ENCODE measurements around the gene CACNA1C.

The CACNA1C gene

DNA sequence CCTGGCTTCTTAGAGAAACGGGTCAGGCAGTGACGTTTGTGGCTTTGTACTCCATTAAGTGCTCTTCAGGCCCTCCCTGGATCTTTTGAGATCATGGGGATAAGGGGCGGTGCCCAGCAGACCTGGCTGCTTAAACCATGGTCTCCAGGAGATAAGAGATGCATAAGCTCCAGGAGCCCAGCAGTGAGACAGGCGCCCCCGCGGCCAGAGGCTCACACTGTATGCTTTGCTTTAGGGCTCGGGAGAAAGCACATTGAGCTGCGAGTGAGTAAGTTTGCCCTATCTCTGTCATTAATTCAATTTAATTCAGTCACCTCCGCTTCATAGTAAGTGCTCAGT is 359.5 kb downstream of the CACNA1C start:
- Histone ChIP-seq H3K4me1 (ENCODE audit: control insufficient read depth in 1 of 2, insufficient read depth in 2 of 2, low read length in 2 of 2) (peaks cover 0 to 19% of the 10 kb centered on the region in 2 donors), H3K36me3 (ENCODE audit: control insufficient read depth in 1 of 2, insufficient read depth in 2 of 2, low read length in 2 of 2) (no peaks in the 10 kb centered on the region), H3K27ac (ENCODE audit: low read length) (no peak overlapping the region), H3K4me3 (ENCODE audit: low read depth in 1 of 2, low read length in 2 of 2) (no peak overlapping the region), H3K9me3 (ENCODE audit: control insufficient read depth in 1 of 2, low read length in 2 of 2) (no peaks in the 10 kb centered on the region), H3K27me3 (ENCODE audit: low read depth, low read length) (no peaks in the 10 kb centered on the region)

DNA sequence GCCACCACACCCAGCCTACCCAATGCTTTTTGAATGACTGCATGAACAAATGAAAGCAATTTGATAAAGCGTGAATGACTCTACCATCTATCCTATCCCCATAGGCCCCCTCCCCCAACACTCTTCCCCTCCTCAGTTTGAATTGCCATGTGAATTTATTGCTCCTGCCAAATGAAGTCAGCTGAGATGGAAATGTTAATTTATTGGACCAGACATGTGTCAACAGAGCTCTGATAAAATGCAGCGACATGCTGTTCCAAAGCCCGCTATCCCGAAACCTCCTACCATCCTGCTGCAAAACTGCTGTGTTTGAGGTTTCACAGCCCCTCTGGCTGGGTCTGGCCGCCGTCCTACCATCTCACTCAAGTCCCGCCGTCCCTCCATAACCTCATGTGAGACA is 360.5 kb downstream of the CACNA1C start:
- Histone ChIP-seq H3K27me3 (ENCODE audit: low read depth, low read length) (no peaks in the 10 kb centered on the region), H3K27ac (ENCODE audit: low read length) (no peak overlapping the region), H3K36me3 (ENCODE audit: control insufficient read depth in 1 of 2, insufficient read depth in 2 of 2, low read length in 2 of 2) (no peaks in the 10 kb centered on the region), H3K4me1 (ENCODE audit: control insufficient read depth in 1 of 2, insufficient read depth in 2 of 2, low read length in 2 of 2) (peaks cover 0 to 22% of the 10 kb centered on the region in 2 donors), H3K4me3 (ENCODE audit: low read depth in 1 of 2, low read length in 2 of 2) (no peak overlapping the region), H3K9me3 (ENCODE audit: control insufficient read depth in 1 of 2, low read length in 2 of 2) (no peaks in the 10 kb centered on the region)

- H3K4me1 ChIP-seq (ENCODE audit: control insufficient read depth in 1 of 2, insufficient read depth in 2 of 2, low read length in 2 of 2) = peaks cover 0 to 25% of the 10 kb centered on the region in 2 donors
- no peak overlapping the region for H3K27ac ChIP-seq (ENCODE audit: low read length)
- H3K9me3 ChIP-seq (ENCODE audit: control insufficient read depth in 1 of 2, low read length in 2 of 2) = no peaks in the 10 kb centered on the region
- no peaks in the 10 kb centered on the region for H3K36me3 ChIP-seq (ENCODE audit: control insufficient read depth in 1 of 2, insufficient read depth in 2 of 2, low read length in 2 of 2)
- H3K4me3 ChIP-seq (ENCODE audit: low read depth in 1 of 2, low read length in 2 of 2) = no peak overlapping the region
- no peaks in the 10 kb centered on the region for H3K27me3 ChIP-seq (ENCODE audit: low read depth, low read length)
These were observed 361.4 kb downstream of the CACNA1C start for GRCh38 chr12:2413999-2414792.

DNA sequence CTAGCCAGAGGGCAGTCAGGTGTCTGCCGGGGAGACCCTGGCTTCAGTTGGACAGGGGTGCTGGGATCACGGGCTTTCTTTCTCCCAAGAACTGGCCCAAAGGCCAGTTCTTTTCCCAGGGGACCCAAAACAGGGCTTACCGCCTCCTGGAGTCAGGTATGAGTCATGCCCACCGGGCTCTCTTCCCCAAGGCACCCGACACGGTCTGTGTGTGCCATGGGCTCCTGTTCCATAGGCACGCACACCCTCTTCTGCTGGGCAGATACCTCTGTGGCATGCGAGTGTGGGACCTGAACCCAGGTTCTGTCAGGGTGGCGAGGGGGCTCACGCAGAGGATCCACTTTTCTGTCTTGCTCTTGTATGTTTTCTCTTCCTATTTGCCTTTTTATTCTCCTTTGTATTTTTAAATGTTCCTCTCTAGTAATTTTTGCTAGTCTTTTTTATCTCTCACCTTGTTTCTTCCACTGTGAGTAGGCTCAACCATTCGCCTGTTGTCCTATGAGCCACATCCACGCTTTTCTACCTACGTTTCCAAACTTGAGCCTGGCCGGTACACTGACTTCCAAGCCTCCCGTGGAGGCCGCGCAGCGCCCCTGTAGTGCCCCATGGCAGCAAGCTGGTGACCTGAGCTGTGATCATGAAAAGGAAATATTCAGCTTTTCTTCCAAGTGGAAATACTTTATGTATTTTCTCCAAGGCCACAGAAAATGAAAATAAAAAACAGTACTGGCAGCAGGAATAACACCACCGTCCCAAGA is 362.2 kb downstream of the CACNA1C start:
- Histone ChIP-seq H3K9me3 (ENCODE audit: control insufficient read depth in 1 of 2, low read length in 2 of 2) (no peaks in the 10 kb centered on the region), H3K36me3 (ENCODE audit: control insufficient read depth in 1 of 2, insufficient read depth in 2 of 2, low read length in 2 of 2) (no peaks in the 10 kb centered on the region), H3K4me1 (ENCODE audit: control insufficient read depth in 1 of 2, insufficient read depth in 2 of 2, low read length in 2 of 2) (peaks cover 0 to 25% of the 10 kb centered on the region in 2 donors), H3K27ac (ENCODE audit: low read length) (no peak overlapping the region), H3K4me3 (ENCODE audit: low read depth in 1 of 2, low read length in 2 of 2) (no peak overlapping the region), H3K27me3 (ENCODE audit: low read depth, low read length) (no peaks in the 10 kb centered on the region)

GRCh38 chr12:2415568-2415944 is 362.8 kb downstream of the CACNA1C start:
- H3K9me3 ChIP-seq (ENCODE audit: control insufficient read depth in 1 of 2, low read length in 2 of 2) = no peaks in the 10 kb centered on the region
- peaks cover 0 to 20% of the 10 kb centered on the region in 2 donors for H3K4me1 ChIP-seq (ENCODE audit: control insufficient read depth in 1 of 2, insufficient read depth in 2 of 2, low read length in 2 of 2)
- H3K27ac ChIP-seq (ENCODE audit: low read length) = no peak overlapping the region
- no peaks in the 10 kb centered on the region for H3K36me3 ChIP-seq (ENCODE audit: control insufficient read depth in 1 of 2, insufficient read depth in 2 of 2, low read length in 2 of 2)
- H3K27me3 ChIP-seq (ENCODE audit: low read depth, low read length) = no peaks in the 10 kb centered on the region
- no peak overlapping the region for H3K4me3 ChIP-seq (ENCODE audit: low read depth in 1 of 2, low read length in 2 of 2)

DNA sequence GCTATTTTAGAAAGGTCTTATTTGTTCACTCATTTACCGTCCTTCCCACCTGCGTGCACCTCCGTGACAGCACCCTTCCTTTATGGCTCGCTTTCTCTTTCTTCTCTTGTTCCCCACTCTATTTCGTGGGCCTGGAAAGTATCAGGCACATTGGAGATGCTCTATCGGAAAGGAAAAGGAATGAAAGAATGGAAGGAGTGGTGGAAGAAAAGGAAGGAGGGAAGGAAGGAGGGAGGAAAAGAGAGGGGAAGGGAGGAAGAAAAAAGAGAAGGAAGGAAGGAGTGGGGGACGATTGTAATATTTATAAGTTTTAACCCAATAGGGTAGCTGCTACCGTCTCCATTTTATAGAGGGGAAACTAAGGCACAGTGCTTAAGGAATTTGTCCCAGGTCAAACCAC is 363.4 kb downstream of the CACNA1C start:
- H3K4me1 ChIP-seq (ENCODE audit: control insufficient read depth in 1 of 2, insufficient read depth in 2 of 2, low read length in 2 of 2) = peaks cover 0 to 14% of the 10 kb centered on the region in 2 donors
- H3K27ac ChIP-seq (ENCODE audit: low read length) = no peak overlapping the region
- no peaks in the 10 kb centered on the region for H3K36me3 ChIP-seq (ENCODE audit: control insufficient read depth in 1 of 2, insufficient read depth in 2 of 2, low read length in 2 of 2)
- H3K9me3 ChIP-seq (ENCODE audit: control insufficient read depth in 1 of 2, low read length in 2 of 2) = no peaks in the 10 kb centered on the region
- no peak overlapping the region for H3K4me3 ChIP-seq (ENCODE audit: low read depth in 1 of 2, low read length in 2 of 2)
- H3K27me3 ChIP-seq (ENCODE audit: low read depth, low read length) = no peaks in the 10 kb centered on the region

- H3K4me1 ChIP-seq (ENCODE audit: control insufficient read depth in 1 of 2, insufficient read depth in 2 of 2, low read length in 2 of 2) = peaks cover 0 to 6% of the 10 kb centered on the region in 2 donors
- H3K9me3 ChIP-seq (ENCODE audit: control insufficient read depth in 1 of 2, low read length in 2 of 2) = no peaks in the 10 kb centered on the region
- no peak overlapping the region for H3K27ac ChIP-seq (ENCODE audit: low read length)
- H3K4me3 ChIP-seq (ENCODE audit: low read depth in 1 of 2, low read length in 2 of 2) = no peak overlapping the region
- H3K36me3 ChIP-seq (ENCODE audit: control insufficient read depth in 1 of 2, insufficient read depth in 2 of 2, low read length in 2 of 2) = no peaks in the 10 kb centered on the region
- no peaks in the 10 kb centered on the region for H3K27me3 ChIP-seq (ENCODE audit: low read depth, low read length)
These were observed 364.8 kb downstream of the CACNA1C start for GRCh38 chr12:2417481-2418160.

DNA sequence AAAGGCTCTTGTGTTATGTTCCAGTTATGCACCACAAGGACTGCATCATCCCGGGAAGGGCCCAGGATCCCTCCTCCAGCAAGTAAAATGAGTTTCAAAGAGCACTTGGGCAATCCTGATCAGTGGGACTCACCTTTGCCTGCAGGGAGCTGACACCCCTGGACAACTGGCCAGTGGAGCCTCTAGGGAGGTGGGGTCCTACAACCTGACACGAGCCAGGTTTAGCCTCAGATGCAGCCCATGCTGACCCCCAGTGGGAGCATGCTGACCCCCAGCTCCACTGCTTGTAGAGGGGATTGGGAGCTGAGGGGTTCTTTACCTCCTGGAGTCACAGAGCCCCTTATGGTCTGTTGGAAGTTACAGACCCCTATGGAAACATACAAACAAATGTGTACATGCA is 365.8 kb downstream of the CACNA1C start:
- Histone ChIP-seq H3K27ac (ENCODE audit: low read length) (no peak overlapping the region), H3K27me3 (ENCODE audit: low read depth, low read length) (no peaks in the 10 kb centered on the region), H3K36me3 (ENCODE audit: control insufficient read depth in 1 of 2, insufficient read depth in 2 of 2, low read length in 2 of 2) (no peaks in the 10 kb centered on the region), H3K4me1 (ENCODE audit: control insufficient read depth in 1 of 2, insufficient read depth in 2 of 2, low read length in 2 of 2) (peaks cover 0 to 6% of the 10 kb centered on the region in 2 donors), H3K9me3 (ENCODE audit: control insufficient read depth in 1 of 2, low read length in 2 of 2) (no peaks in the 10 kb centered on the region), H3K4me3 (ENCODE audit: low read depth in 1 of 2, low read length in 2 of 2) (no peak overlapping the region)

- H3K4me1 ChIP-seq (ENCODE audit: control insufficient read depth in 1 of 2, insufficient read depth in 2 of 2, low read length in 2 of 2) = peaks cover 0 to 6% of the 10 kb centered on the region in 2 donors
- no peak overlapping the region for H3K27ac ChIP-seq (ENCODE audit: low read length)
- no peak overlapping the region for H3K4me3 ChIP-seq (ENCODE audit: low read depth in 1 of 2, low read length in 2 of 2)
- no peaks in the 10 kb centered on the region for H3K36me3 ChIP-seq (ENCODE audit: control insufficient read depth in 1 of 2, insufficient read depth in 2 of 2, low read length in 2 of 2)
- no peaks in the 10 kb centered on the region for H3K27me3 ChIP-seq (ENCODE audit: low read depth, low read length)
- peaks cover 0 to 4% of the 10 kb centered on the region in 2 donors for H3K9me3 ChIP-seq (ENCODE audit: control insufficient read depth in 1 of 2, low read length in 2 of 2)
These were observed 369.8 kb downstream of the CACNA1C start for GRCh38 chr12:2422591-2422990.

DNA sequence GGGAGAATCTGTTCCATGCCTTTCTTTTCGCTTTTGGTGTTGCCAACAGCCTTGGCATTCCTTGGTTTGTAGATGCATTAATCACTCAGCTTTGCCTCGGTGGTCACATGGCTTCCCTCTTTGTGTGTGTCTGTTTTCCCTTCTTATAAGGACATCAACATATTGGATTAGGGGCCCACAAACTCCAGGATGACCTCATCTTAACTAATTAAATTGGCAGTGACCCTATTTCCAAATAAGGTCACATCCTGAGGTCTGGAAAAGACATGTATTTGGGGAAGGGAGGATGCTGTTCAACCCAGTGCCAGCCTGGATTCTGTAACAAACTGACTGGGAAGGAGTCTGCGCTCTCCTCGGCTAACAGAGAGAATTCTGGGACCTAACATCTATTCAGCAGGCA is 376.2 kb downstream of the CACNA1C start:
- H3K27ac ChIP-seq (ENCODE audit: low read length) = peak overlapping the region; percentile 85
- peaks cover 4 to 5% of the 10 kb centered on the region in 2 donors for H3K4me1 ChIP-seq (ENCODE audit: control insufficient read depth in 1 of 2, insufficient read depth in 2 of 2, low read length in 2 of 2)
- no peaks in the 10 kb centered on the region for H3K27me3 ChIP-seq (ENCODE audit: low read depth, low read length)

DNA sequence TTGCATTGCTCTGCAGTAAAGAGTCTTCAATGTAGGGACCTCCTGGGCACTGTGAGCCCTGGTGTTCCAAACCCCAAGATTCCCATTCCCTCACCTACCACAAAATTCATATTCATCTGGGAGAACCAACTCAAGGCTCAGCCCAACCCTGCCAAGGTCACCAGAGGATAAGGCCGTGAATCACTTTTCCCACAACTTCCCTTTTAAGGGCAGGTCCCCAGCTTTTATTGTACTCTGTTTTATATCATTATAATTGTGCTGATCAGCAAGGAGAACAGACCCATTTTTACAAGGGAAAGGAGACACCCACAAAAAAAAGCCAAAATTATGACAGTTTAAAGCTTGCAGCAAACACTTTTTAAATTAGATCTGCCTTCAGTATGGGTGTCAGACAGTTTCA is 379.0 kb downstream of the CACNA1C start:
- no peaks in the 10 kb centered on the region for H3K27me3 ChIP-seq (ENCODE audit: low read depth, low read length)
- peaks cover 4 to 5% of the 10 kb centered on the region in 2 donors for H3K4me1 ChIP-seq (ENCODE audit: control insufficient read depth in 1 of 2, insufficient read depth in 2 of 2, low read length in 2 of 2)
- H3K9me3 ChIP-seq (ENCODE audit: control insufficient read depth in 1 of 2, low read length in 2 of 2) = no peaks in the 10 kb centered on the region
- H3K4me3 ChIP-seq (ENCODE audit: low read depth in 1 of 2, low read length in 2 of 2) = no peak overlapping the region
- H3K36me3 ChIP-seq (ENCODE audit: control insufficient read depth in 1 of 2, insufficient read depth in 2 of 2, low read length in 2 of 2) = no peaks in the 10 kb centered on the region
- peak overlapping the region; percentile 85 for H3K27ac ChIP-seq (ENCODE audit: low read length)

More for the DNA sequence above, 376.2 kb downstream of the CACNA1C start:
- H3K36me3 ChIP-seq (ENCODE audit: control insufficient read depth in 1 of 2, insufficient read depth in 2 of 2, low read length in 2 of 2) = no peaks in the 10 kb centered on the region
- H3K9me3 ChIP-seq (ENCODE audit: control insufficient read depth in 1 of 2, low read length in 2 of 2) = peaks cover 0 to 4% of the 10 kb centered on the region in 2 donors
- H3K4me3 ChIP-seq (ENCODE audit: low read depth in 1 of 2, low read length in 2 of 2) = peak overlapping the region in 1 of 2 donors; percentile 15

All from muscle layer of duodenum (tissue), 2 donors.